ENCODE results near the gene ITPR2.

ITPR2 gene

DNA sequence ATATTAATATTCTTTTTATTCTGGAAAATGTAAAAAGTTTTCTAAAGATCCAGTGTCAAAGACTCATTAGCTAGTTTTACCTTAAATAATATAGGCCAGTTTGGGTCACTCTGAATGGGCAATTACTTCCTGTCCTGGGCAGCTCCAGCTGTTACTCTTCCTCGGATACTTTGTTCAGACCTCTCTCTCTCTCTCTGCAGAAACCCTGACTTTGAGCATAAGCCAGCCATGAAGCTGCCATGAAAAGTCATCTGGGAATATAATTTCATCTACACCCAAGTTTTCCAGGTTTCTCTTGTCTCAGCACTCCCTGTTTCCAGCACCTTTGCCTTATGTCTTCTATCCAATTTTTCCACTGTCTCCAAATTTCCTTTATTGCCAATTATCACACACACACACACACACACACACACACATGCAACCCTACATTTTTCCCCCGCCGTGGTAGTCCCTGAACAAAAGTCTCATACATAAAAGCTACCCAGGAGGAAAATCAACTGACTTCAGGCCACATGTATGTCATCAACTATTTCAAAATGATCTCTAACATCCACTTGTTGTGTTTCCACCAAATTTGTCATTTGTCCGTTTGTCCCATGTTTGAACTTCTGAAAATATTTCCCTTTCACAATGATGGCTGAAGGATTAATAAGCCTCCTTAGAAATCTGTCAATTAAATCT lies 319.5 kb downstream of the ITPR2 start:
- TF ChIP-seq, protein P1, sequence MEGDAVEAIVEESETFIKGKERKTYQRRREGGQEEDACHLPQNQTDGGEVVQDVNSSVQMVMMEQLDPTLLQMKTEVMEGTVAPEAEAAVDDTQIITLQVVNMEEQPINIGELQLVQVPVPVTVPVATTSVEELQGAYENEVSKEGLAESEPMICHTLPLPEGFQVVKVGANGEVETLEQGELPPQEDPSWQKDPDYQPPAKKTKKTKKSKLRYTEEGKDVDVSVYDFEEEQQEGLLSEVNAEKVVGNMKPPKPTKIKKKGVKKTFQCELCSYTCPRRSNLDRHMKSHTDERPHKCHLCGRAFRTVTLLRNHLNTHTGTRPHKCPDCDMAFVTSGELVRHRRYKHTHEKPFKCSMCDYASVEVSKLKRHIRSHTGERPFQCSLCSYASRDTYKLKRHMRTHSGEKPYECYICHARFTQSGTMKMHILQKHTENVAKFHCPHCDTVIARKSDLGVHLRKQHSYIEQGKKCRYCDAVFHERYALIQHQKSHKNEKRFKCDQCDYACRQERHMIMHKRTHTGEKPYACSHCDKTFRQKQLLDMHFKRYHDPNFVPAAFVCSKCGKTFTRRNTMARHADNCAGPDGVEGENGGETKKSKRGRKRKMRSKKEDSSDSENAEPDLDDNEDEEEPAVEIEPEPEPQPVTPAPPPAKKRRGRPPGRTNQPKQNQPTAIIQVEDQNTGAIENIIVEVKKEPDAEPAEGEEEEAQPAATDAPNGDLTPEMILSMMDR (conservative IDR thresholded peaks at IDR 0.05; ENCODE audit: low read depth) = no peak
- ChIA-PET CTCF (no interaction called here), POLR2A (ENCODE audit: low non-redundant PET) (no interaction called here)
- no peak for DNase-seq (ENCODE audit: low spot score)
- no peak overlapping the region for H3K27ac ChIP-seq

DNA sequence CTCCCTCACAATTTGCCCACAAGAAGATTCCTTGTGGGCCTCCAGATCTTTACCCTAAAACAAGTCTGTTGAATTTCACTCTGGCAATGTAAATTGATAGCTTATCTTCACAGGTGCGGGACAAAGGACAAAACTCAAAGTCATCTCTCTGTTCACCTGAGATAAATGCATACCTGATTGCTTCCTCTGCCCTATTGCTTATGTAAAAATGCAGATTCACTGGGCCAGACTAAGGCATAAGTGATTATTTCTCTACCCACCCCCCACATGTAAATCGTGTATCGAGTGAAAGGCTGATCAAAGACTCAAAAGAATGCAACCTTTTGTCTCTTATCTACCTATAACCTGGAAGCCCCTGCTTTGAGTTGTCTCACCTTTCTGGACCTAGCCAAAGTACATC lies 320.8 kb downstream of the ITPR2 start:
- TF ChIP-seq, protein P1 (conservative IDR thresholded peaks at IDR 0.05; ENCODE audit: low read depth) = no peak
- no peak for DNase-seq (ENCODE audit: low spot score)
- ChIA-PET CTCF (interaction anchor here (0.6 kb wide), 1 partner anchor 1116 kb away, joined by 6 read pairs; no protein-coding TSS in a partner anchor), POLR2A (ENCODE audit: low non-redundant PET) (no interaction called here)
- no peak overlapping the region for H3K27ac ChIP-seq

DNA sequence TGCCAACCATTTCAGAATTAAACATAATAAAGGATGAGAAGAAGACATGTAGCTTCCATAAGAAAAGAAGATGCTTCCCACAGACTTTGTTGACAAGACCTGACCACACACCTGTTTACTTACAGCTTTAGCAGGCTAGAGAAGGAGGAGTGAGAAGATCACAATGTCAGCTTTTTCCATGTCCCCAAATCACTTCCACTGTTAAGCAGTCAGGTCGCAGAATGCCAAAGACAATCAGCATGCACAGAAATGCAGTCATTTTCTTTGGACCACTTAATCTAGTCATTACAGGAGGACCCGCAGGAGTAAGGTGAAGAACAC lies 322.7 kb downstream of the ITPR2 start:
- CTCF ChIA-PET = interaction anchor here (0.7 kb wide), 1 partner anchor 340 kb away, joined by 3 read pairs; no protein-coding TSS in a partner anchor
- POLR2A ChIA-PET (ENCODE audit: low non-redundant PET) = no interaction called here
- DNase-seq (ENCODE audit: low spot score) = no peak
- no peak overlapping the region for H3K27ac ChIP-seq
- TF ChIP-seq, protein P1 (conservative IDR thresholded peaks at IDR 0.05; ENCODE audit: low read depth) = no peak

DNA sequence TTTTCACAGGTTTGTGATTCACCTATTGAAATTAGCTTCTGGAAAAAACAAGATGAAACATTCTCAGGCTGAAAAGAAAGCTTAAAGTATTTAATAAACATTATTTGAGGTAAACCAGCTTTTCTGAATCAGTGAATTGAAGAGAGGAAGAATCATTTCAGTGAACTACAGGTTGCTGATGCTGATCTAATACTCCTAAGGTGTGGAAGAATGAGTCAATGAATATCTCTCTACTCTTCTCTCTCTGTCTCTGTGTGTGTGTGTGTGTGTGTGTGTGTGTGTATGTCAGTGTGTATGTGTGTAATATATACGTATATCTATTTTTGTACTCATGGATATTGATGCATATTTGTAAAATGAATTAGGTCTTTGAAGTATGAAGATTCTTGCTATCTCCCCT lies 325.4 kb downstream of the ITPR2 start:
- ChIA-PET POLR2A (ENCODE audit: low non-redundant PET) (no interaction called here), CTCF (interaction anchor here (0.7 kb wide), 1 partner anchor 9 kb away, joined by 3 read pairs; no protein-coding TSS in a partner anchor)
- H3K27ac ChIP-seq = no peak overlapping the region
- TF ChIP-seq, protein P1 (conservative IDR thresholded peaks at IDR 0.05; ENCODE audit: low read depth) = no peak
- no peak for DNase-seq (ENCODE audit: low spot score)

DNA sequence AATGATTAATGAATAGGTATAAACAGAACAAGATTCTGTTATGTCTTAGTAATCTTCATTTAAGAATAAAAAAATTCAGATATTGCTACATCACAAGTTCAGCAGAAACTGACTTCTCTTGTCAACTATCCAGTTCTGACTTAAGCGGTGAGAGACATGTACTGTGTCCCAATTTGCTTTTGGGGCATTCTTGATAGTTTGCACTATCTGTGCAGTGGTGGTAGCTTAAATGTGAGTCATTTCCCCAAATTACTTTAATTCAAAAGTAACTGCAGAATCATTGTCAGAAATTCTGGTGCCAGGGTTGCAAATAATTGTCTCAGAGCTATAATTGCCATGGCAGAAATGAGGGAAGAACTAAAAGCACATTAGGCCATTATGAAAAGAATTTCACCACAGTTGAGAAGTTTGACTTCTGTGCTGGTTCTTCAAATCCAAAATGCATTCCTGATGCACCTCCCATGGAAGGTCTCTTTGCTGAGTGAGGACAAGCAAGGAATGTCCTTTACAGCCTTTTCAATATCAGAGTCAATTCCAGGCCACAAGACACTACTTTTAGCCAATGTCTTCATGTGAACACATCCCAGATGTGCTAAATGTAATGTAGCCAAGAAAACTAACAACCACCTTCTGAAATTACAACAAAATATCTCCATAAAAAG lies 332.9 kb downstream of the ITPR2 start:
- ChIA-PET POLR2A (ENCODE audit: low non-redundant PET) (interaction anchor here (0.6 kb wide), 1 partner anchor 31 kb away, joined by 3 read pairs; no protein-coding TSS in a partner anchor), CTCF (no interaction called here)
- H3K27ac ChIP-seq = no peak overlapping the region
- no peak for DNase-seq (ENCODE audit: low spot score)
- TF ChIP-seq, protein P1 (conservative IDR thresholded peaks at IDR 0.05; ENCODE audit: low read depth) = no peak

DNA sequence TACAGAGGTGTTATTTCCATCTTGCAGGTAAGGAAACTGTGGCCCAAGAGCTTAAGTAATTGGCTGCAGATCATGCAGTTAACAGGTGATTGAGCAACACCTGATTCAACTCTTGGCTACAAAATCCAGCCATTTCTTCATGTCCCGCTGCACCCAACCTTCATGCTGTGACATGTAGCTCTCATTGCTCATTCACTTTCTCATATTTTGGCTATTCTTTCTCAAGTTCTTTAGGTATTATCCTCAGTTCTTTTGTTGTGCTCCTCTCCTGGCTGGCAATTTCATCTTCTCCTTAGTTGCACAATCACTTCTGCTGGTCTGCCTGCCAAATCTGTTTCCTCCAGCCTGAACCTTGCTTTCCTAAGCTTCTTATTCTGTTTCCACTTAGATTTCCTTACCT lies 336.8 kb downstream of the ITPR2 start:
- TF ChIP-seq, protein P1 (conservative IDR thresholded peaks at IDR 0.05; ENCODE audit: low read depth) = no peak
- DNase-seq (ENCODE audit: low spot score) = peak; percentile 74
- POLR2A ChIA-PET (ENCODE audit: low non-redundant PET) = no interaction called here
- CTCF ChIA-PET = interaction anchor here (0.6 to 0.8 kb wide), 2 partner anchors 20 to 36 kb away, joined by 4 read pairs; no protein-coding TSS in a partner anchor
- H3K27ac ChIP-seq = peak overlapping the region; percentile 73

Data from RWPE1 (cell line).